PC-9 (cell line): ENCODE results near the gene DGKE. TPM values are rescaled to one million over a fixed set of nuclear protein-coding genes. Genes with fewer than 3 reads are reported as not detected.

Source experiments
- BruUV-seq: library from RNA; stranded (reverse); fragments of 400-500 nt; replicated peaks from 2 replicates; lab custom pipeline; 2021; lab: Mats Ljungman, UMichigan
- CTCF ChIA-PET: fragments of 300-600 bp; sonication (Branson Sonifier 250); formaldehyde crosslinking; loops from one replicate; lab custom pipeline; 2022; ENCODE audit warnings: antibody characterized with exemption; lab: Charles Lee
- POLR2A ChIA-PET: fragments of 300-600 bp; sonication (Branson Sonifier 250); formaldehyde crosslinking; loops from one replicate; lab custom pipeline; 2022; ENCODE audit warnings: antibody characterized with exemption; ENCODE audit not compliant: unreplicated experiment; lab: Charles Lee
- DNase-seq, 2 experiments: peaks; one replicate each; pipeline versions ENCODE4 v3.0.0 to v3.0.0-alpha.2; 2015 to 2022; ENCODE audit warnings: mixed read lengths in 1 of 2
- H2AFZ ChIP-seq: fragments of 200-600 bp; sonication (generic); 2 replicates; pipeline ENCODE4 v1.8.1; 2017; ENCODE audit warnings: antibody characterized with exemption
- H3F3A ChIP-seq: fragments of 200-600 bp; sonication (generic); 2 replicates; pipeline ENCODE4 v1.8.1; 2017; ENCODE audit warnings: antibody characterized with exemption, mild to moderate bottlenecking, low read depth; ENCODE audit not compliant: insufficient read depth
- H3K27ac ChIP-seq: fragments of 200-600 bp; sonication (generic); 2 replicates; pipeline ENCODE4 v1.6.1; 2016; ENCODE audit warnings: mixed run types
- H3K27me3 ChIP-seq: fragments of 200-600 bp; sonication (generic); 2 replicates; pipeline ENCODE4 v1.6.1; 2016; ENCODE audit warnings: low read depth, mixed run types; ENCODE audit not compliant: insufficient read depth
- H3K36me3 ChIP-seq: fragments of 200-600 bp; sonication (generic); 2 replicates; pipeline ENCODE4 v1.6.1; 2016; ENCODE audit warnings: low read depth, mixed run types
- H3K4me1 ChIP-seq: fragments of 200-600 bp; sonication (generic); replicated peaks from 2 replicates; pipeline ENCODE4 v1.6.1; 2016; ENCODE audit warnings: mixed run types; ENCODE audit not compliant: insufficient read depth
- H3K4me2 ChIP-seq: fragments of 200-600 bp; sonication (generic); 2 replicates; pipeline ENCODE4 v1.6.1; 2017; ENCODE audit warnings: mixed run types
- H3K4me3 ChIP-seq: fragments of 200-600 bp; sonication (generic); 2 replicates; pipeline ENCODE4 v1.6.1; 2016; ENCODE audit warnings: mixed run types
- H3K79me2 ChIP-seq: fragments of 200-600 bp; sonication (generic); 2 replicates; pipeline ENCODE4 v1.6.1; 2017; ENCODE audit warnings: low read depth, mixed run types
- H3K9me2 ChIP-seq: fragments of 200-600 bp; sonication (generic); 2 replicates; pipeline ENCODE4 v1.8.1; 2017; ENCODE audit warnings: mild to moderate bottlenecking; ENCODE audit not compliant: insufficient read depth
- H3K9me3 ChIP-seq: fragments of 200-600 bp; sonication (generic); 2 replicates; pipeline ENCODE4 v1.8.1; 2016; ENCODE audit warnings: low read depth; ENCODE audit not compliant: insufficient read depth
- H4K20me1 ChIP-seq: fragments of 200-600 bp; sonication (generic); 2 replicates; pipeline ENCODE4 v1.8.1; 2017; ENCODE audit not compliant: insufficient read depth
- EZH2 ChIP-seq: fragments of 200-600 bp; sonication (generic); IDR thresholded peaks from 2 replicates; pipeline ENCODE4 v1.8.0; 2017; ENCODE audit warnings: antibody characterized with exemption, low read depth
- intact Hi-C: fragments of 100-400 bp; cut with micrococcal nuclease; formaldehyde crosslinking; loops from one replicate; pipeline ENCODE4 v1.10.0; 2022; ENCODE audit not compliant: unreplicated experiment
- total RNA-seq: library from RNA; stranded (reverse); gene quantifications from 2 replicates; pipeline ENCODE4 v1.2.3, GENCODE V29; 2021
- TF ChIP-seq, protein P1 (sequence below): fragments of 200-600 bp; sonication (generic); conservative IDR thresholded peaks from 2 replicates; pipeline ENCODE4 v1.6.1; 2017; ENCODE audit warnings: mixed run types, antibody characterized with exemption, mild to moderate bottlenecking, moderate library complexity

Gene DGKE
- total RNA-seq, 1 experiment from 2014 or later, result 11.0 TPM

DNA sequence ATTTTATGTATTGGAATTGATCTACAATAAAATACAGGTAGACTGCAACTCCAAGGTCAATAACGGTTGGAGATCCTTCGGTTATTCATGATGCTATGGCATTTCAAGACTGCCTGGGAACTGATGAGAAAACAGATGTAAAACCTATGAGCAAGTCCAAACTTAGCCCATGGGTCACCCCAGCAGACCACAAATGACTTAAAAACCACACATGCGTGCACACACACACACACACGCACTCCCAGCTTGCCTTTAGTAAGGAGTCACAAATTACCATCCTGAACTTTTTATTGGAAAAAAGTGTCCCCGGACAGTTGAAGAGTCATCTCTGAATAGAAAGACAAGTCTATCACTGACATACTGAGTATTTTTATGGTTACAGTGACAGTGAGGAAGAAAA lies 53.2 kb downstream of the DGKE start:
- peaks cover 59% of the 10 kb centered on the region for H3K36me3 ChIP-seq
- no TSS peak for BruUV-seq
- no peak overlapping the region for H2AFZ ChIP-seq
- ChIA-PET POLR2A (no interaction called here), CTCF (no interaction called here)
- TF ChIP-seq, protein P1, sequence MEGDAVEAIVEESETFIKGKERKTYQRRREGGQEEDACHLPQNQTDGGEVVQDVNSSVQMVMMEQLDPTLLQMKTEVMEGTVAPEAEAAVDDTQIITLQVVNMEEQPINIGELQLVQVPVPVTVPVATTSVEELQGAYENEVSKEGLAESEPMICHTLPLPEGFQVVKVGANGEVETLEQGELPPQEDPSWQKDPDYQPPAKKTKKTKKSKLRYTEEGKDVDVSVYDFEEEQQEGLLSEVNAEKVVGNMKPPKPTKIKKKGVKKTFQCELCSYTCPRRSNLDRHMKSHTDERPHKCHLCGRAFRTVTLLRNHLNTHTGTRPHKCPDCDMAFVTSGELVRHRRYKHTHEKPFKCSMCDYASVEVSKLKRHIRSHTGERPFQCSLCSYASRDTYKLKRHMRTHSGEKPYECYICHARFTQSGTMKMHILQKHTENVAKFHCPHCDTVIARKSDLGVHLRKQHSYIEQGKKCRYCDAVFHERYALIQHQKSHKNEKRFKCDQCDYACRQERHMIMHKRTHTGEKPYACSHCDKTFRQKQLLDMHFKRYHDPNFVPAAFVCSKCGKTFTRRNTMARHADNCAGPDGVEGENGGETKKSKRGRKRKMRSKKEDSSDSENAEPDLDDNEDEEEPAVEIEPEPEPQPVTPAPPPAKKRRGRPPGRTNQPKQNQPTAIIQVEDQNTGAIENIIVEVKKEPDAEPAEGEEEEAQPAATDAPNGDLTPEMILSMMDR, result no peak
- TF ChIP-seq EZH2, result no peak
- H4K20me1 ChIP-seq, result no peaks in the 10 kb centered on the region
- no peaks in the 10 kb centered on the region for H3K9me2 ChIP-seq
- no peak for DNase-seq
- no peak overlapping the region for H3K27ac ChIP-seq
- no peaks in the 10 kb centered on the region for H3K79me2 ChIP-seq
- peaks cover 14% of the 10 kb centered on the region for H3F3A ChIP-seq
- no peak overlapping the region for H3K4me3 ChIP-seq
- intact Hi-C loops, result no loop called here
- no peaks in the 10 kb centered on the region for H3K4me1 ChIP-seq
- H3K27me3 ChIP-seq, result no peaks in the 10 kb centered on the region
- no peak overlapping the region for H3K4me2 ChIP-seq
- peaks cover 26% of the 10 kb centered on the region for H3K9me3 ChIP-seq

DNA sequence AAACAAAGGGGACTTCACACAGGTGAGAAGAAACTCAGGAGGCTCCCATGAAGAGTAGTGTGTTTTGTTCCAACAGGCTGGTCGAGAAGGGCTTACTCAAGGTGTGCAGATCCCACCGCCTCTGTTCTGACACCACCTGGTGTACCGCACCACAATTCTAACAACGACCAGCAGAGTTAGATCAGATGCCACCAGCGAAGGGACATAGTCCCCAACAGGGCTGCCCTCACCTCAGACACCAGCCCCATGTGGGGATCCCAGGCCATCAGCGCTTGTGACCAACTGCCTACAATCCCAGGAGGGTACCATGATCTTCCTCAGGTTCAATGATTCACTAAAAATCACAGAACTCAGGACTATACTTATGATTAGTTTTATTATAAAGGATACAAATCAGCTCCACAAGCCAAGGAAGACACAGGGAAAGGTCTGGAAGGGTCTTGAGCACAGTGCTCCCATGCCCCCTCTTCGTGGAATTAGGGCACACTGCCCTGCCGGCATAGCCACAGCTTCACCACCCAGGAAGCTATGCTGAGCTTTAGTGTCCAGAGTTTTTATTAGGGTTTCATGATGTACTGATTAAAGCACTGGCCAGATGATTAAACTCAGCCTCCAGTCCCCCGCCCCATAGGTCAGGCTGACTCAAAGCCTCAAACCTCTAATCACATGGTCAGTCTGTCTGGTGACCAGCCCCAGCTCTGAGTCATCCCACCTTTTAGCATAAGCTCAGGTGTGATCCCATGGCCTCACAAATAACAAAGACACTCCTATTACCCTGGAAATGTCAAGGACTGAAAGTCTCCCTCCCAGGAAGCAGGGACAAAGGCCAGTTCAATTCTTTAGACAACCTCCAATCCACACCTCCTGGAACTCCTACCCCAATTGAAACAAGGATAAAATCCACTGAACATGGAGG lies 53.9 kb downstream of the DGKE start:
- H3F3A ChIP-seq, result peaks cover 14% of the 10 kb centered on the region
- H3K4me1 ChIP-seq, result no peaks in the 10 kb centered on the region
- DNase-seq, result peak in 1 of 2 experiments; percentile 54
- H3K36me3 ChIP-seq, result peaks cover 66% of the 10 kb centered on the region
- H3K4me2 ChIP-seq, result no peak overlapping the region
- ChIA-PET POLR2A (no interaction called here), CTCF (no interaction called here)
- no peak overlapping the region for H2AFZ ChIP-seq
- H4K20me1 ChIP-seq, result no peaks in the 10 kb centered on the region
- H3K4me3 ChIP-seq, result no peak overlapping the region
- no TSS peak for BruUV-seq
- no peaks in the 10 kb centered on the region for H3K27me3 ChIP-seq
- no peak for TF ChIP-seq EZH2
- TF ChIP-seq, protein P1, result no peak
- no peak overlapping the region for H3K27ac ChIP-seq
- intact Hi-C loops, result no loop called here
- peaks cover 26% of the 10 kb centered on the region for H3K9me3 ChIP-seq
- no peaks in the 10 kb centered on the region for H3K79me2 ChIP-seq
- no peaks in the 10 kb centered on the region for H3K9me2 ChIP-seq

DNA sequence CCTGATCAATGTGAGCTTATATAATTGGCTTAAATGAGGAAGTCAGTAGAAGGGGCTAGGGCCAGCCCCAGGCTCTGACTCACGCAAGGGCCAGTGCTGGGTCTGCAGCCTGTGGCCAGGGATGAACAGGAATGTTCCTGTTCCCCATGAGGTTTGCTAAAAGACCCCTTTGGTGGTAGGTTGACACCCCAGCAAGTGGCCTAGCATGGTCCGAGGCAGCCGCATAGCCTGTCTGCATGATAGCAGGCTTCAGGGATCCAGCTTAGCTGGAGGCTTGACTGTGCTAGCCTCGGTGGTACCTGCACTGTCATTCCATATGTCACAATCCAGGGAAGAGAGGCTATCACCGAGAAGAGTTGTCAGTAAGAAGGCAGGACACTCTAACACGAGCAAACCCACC lies 56.4 kb downstream of the DGKE start:
- TF ChIP-seq, protein P1, result no peak
- no peak for TF ChIP-seq EZH2
- H3K4me1 ChIP-seq, result no peaks in the 10 kb centered on the region
- H3F3A ChIP-seq, result peaks cover 8% of the 10 kb centered on the region
- H3K27ac ChIP-seq, result no peak overlapping the region
- BruUV-seq, result no TSS peak
- no peaks in the 10 kb centered on the region for H3K79me2 ChIP-seq
- H3K9me2 ChIP-seq, result no peaks in the 10 kb centered on the region
- no peak overlapping the region for H3K4me2 ChIP-seq
- POLR2A ChIA-PET, result no interaction called here
- H4K20me1 ChIP-seq, result no peaks in the 10 kb centered on the region
- DNase-seq, result no peak
- no peak overlapping the region for H2AFZ ChIP-seq
- no peaks in the 10 kb centered on the region for H3K27me3 ChIP-seq
- H3K36me3 ChIP-seq, result peaks cover 79% of the 10 kb centered on the region
- no peak overlapping the region for H3K4me3 ChIP-seq
- CTCF ChIA-PET, result no interaction called here
- intact Hi-C loops, result no loop called here
- peaks cover 26% of the 10 kb centered on the region for H3K9me3 ChIP-seq
